GM23248 (cell line): ENCODE data around the gene SYF2.

ENCODE experiments used
- EZH2 ChIP-seq: fragments of 200-600 bp; sonication (generic); IDR thresholded peaks from 2 replicates; pipeline ENCODE4 v1.6.1; 2018; ENCODE audit warnings: antibody characterized with exemption, mild to moderate bottlenecking; ENCODE audit not compliant: insufficient read depth, poor library complexity, severe bottlenecking
- EZH2phosphoT487 ChIP-seq: fragments of 200-600 bp; sonication (generic); IDR thresholded peaks from 2 replicates; pipeline ENCODE4 v1.6.1; 2018; ENCODE audit warnings: antibody characterized with exemption, moderate library complexity, mild to moderate bottlenecking, low read depth; ENCODE audit not compliant: insufficient read depth

GRCh38 chr1:25222606-25223005 is 9.7 kb downstream of the SYF2 start:
- TF ChIP-seq EZH2phosphoT487 (no peak), EZH2 (no peak)
